Kidney epithelial cell (primary cell): ENCODE results near the gene RAD23B. TPM values are rescaled to one million over a fixed set of nuclear protein-coding genes. Genes with fewer than 3 reads are reported as not detected.
A peak's percentile ranks its signal among the peaks of the same experiment; 100 is the strongest.

Experiments
- DNase-seq: peaks from one replicate; pipeline ENCODE4 v3.0.0-alpha.2; 2010; ENCODE audit warnings: low read depth
- H3K27me3 ChIP-seq: 2 replicates; pipeline ENCODE4 v1.6.0; 2011; ENCODE audit warnings: low read length; ENCODE audit not compliant: control insufficient read depth, insufficient read depth
- H3K36me3 ChIP-seq: 2 replicates; pipeline ENCODE4 v1.5.1; 2011; ENCODE audit warnings: low read length; ENCODE audit not compliant: control insufficient read depth, insufficient read depth
- H3K4me3 ChIP-seq: 2 replicates; pipeline ENCODE4 v1.5.1; 2011; ENCODE audit warnings: low read depth, mild to moderate bottlenecking, control low read depth, low read length
- CTCF ChIP-seq: IDR thresholded peaks from 2 replicates; pipeline ENCODE4 v1.5.1; 2011; ENCODE audit warnings: mild to moderate bottlenecking, moderate library complexity, low read length, control low read depth, inconsistent platforms; ENCODE audit not compliant: insufficient read depth, poor library complexity, severe bottlenecking
- total RNA-seq: library from RNA; depleted of rRNA; stranded (reverse); fragments of >200 nt; gene quantifications from 2 replicates; pipeline ENCODE4 v1.2.3, GENCODE V29; 2015

Gene RAD23B
- total RNA-seq, 1 donor from 2014 or later = 76.0 TPM

- peak overlapping the region; percentile 86 for H3K4me3 ChIP-seq
- DNase-seq = no peak
- no peaks in the 10 kb centered on the region for H3K27me3 ChIP-seq
- no peaks in the 10 kb centered on the region for H3K36me3 ChIP-seq
- TF ChIP-seq CTCF = no peak
Measured at GRCh38 chr9:107283623-107284616, 841 bp downstream of the RAD23B start.

DNA sequence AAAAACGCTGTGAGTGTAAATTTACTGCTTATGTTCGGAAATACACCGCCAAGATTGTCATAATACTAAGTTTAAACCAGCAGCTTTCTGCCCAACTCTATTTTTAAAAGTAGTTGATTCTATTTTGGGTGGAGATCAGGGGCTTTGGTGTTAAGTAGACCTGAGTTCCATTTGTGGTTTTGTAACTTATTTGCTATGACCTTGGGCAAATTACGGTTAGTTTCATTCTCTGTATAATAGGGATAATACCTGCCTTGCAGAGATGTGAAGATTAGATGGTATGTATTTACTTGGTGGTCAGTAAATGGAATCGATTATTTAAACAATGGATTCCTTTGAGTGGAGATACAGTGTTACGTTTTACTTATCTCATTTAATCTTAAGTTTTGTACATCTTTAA lies 1.6 kb downstream of the RAD23B start:
- DNase-seq = no peak
- no peaks in the 10 kb centered on the region for H3K36me3 ChIP-seq
- H3K4me3 ChIP-seq = peak overlapping the region; percentile 86
- no peak for TF ChIP-seq CTCF
- H3K27me3 ChIP-seq = no peaks in the 10 kb centered on the region

- no peaks in the 10 kb centered on the region for H3K27me3 ChIP-seq
- no peak for DNase-seq
- TF ChIP-seq CTCF = no peak
- H3K36me3 ChIP-seq = no peaks in the 10 kb centered on the region
- H3K4me3 ChIP-seq = peak overlapping the region; percentile 86
Measured at GRCh38 chr9:107285286-107285685, 2.2 kb downstream of the RAD23B start.

DNA sequence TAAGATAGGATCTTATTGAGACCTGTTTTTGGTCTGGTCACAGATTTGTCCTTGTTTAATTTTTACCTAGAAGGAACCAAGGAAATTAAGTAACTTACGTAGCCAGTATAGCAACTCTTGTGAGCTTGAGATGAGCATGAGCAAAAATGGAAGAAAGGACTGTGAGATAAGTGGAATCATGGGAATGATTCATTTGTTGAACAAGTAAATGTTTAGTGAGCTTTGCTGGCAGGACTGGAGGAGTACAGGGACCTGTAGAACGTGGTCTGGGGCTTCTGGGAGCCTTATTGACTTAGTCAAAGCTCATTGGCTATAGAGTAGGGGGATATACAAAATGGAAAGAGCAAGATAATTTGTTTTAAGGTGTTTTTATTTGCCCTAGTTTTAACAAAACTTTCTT lies 3.0 kb downstream of the RAD23B start:
- Histone ChIP-seq H3K4me3 (peak overlapping the region; percentile 11), H3K36me3 (no peaks in the 10 kb centered on the region), H3K27me3 (no peaks in the 10 kb centered on the region)
- no peak for TF ChIP-seq CTCF
- DNase-seq = peak; percentile 47

GRCh38 chr9:107288701-107289100 lies 5.6 kb downstream of the RAD23B start:
- Histone ChIP-seq H3K27me3 (no peaks in the 10 kb centered on the region), H3K4me3 (no peak overlapping the region), H3K36me3 (no peaks in the 10 kb centered on the region)
- no peak for TF ChIP-seq CTCF
- DNase-seq = no peak
